H1 (cell line): Measurements from ENCODE around the gene CEP350. TPM values are rescaled to one million over a fixed set of nuclear protein-coding genes. Genes with fewer than 3 reads are reported as not detected.

Source experiments
- CTCF ChIA-PET: fragments of 300-600 bp; sonication (Branson Sonifier 250); formaldehyde crosslinking; loops from one replicate; lab custom pipeline; 2021; ENCODE audit not compliant: partially characterized antibody; lab: Charles Lee
- POLR2A ChIA-PET: fragments of 300-600 bp; sonication (Branson Sonifier 250); formaldehyde crosslinking; loops from one replicate; lab custom pipeline; 2021; ENCODE audit warnings: inconsistent platforms; ENCODE audit not compliant: partially characterized antibody; lab: Charles Lee
- DNase-seq, 2 experiments: peaks; one replicate each; pipeline versions ENCODE4 v3.0.0 to v3.0.0-alpha.2; 2010 to 2022; ENCODE audit warnings: low spot score in 2 of 2, low read depth in 1 of 2, mixed read lengths in 1 of 2
- FAIRE-seq: peaks from 2 replicates; lab custom pipeline; 2011; peaks lifted over from hg19 to GRCh38; lab: Jason Lieb, UNC
- H2AFZ ChIP-seq: 2 replicates; pipeline ENCODE4 v1.8.1; 2012; ENCODE audit warnings: low read length, inconsistent platforms
- H2AK5ac ChIP-seq: 2 replicates; pipeline ENCODE4 v1.6.1; 2013; ENCODE audit warnings: low read depth, low read length
- H2BK120ac ChIP-seq: replicated peaks from 2 replicates; pipeline ENCODE3; 2013; ENCODE audit warnings: low read depth, low read length, inconsistent platforms
- H2BK12ac ChIP-seq: 2 replicates; pipeline ENCODE4 v1.6.1; 2013; ENCODE audit warnings: low read depth, low read length
- H2BK15ac ChIP-seq: 2 replicates; pipeline ENCODE4 v1.6.1; 2013; ENCODE audit warnings: low read length
- H2BK20ac ChIP-seq: 2 replicates; pipeline ENCODE4 v1.6.1; 2013; ENCODE audit warnings: low read length
- H2BK5ac ChIP-seq: 2 replicates; pipeline ENCODE4 v1.6.1; 2013; ENCODE audit warnings: low read depth, low read length
- H3K14ac ChIP-seq: 2 replicates; pipeline ENCODE4 v1.6.1; 2013; ENCODE audit warnings: inconsistent platforms; ENCODE audit not compliant: insufficient read length
- H3K18ac ChIP-seq: 2 replicates; pipeline ENCODE4 v1.6.1; 2013; ENCODE audit warnings: low read length; ENCODE audit errors: extremely low read depth
- H3K23ac ChIP-seq: 2 replicates; pipeline ENCODE4 v1.6.1; 2013; ENCODE audit warnings: inconsistent platforms; ENCODE audit not compliant: insufficient read length
- H3K23me2 ChIP-seq: 2 replicates; pipeline ENCODE4 v1.6.1; 2013; ENCODE audit warnings: low read depth, low read length
- H3K27ac ChIP-seq: 2 replicates; pipeline ENCODE4 v1.6.1; 2011; ENCODE audit warnings: low read depth, low read length, inconsistent platforms
- H3K27me3 ChIP-seq, 4 experiments: replicated peaks in 1 of 4; 1 replicate in 1 of 4; 2 replicates in 3 of 4; pipeline versions ENCODE4 v1.6.1 to v1.8.1; 2011 to 2013; ENCODE audit warnings: low read length in 3 of 4, mild to moderate bottlenecking in 3 of 4, inconsistent platforms in 2 of 4, mixed read lengths in 2 of 4, moderate library complexity in 1 of 4; ENCODE audit not compliant: control insufficient read depth in 3 of 4, insufficient read depth in 3 of 4; ENCODE audit errors: extremely low read depth in 1 of 4
- H3K36me3 ChIP-seq, 4 experiments: 2 replicates each; pipeline versions ENCODE4 v1.6.1 to v1.8.1; 2011 to 2013; ENCODE audit warnings: mild to moderate bottlenecking in 4 of 4, low read length in 3 of 4, moderate library complexity in 2 of 4, control low read depth in 1 of 4, inconsistent platforms in 1 of 4; ENCODE audit not compliant: insufficient read depth in 4 of 4, control insufficient read depth in 2 of 4
- H3K4ac ChIP-seq: replicated peaks from 2 replicates; pipeline ENCODE3; 2013; ENCODE audit warnings: low read length, low read depth, mixed read lengths, inconsistent platforms; ENCODE audit not compliant: insufficient read length
- H3K4me1 ChIP-seq, 4 experiments: replicated peaks in 1 of 4; 1 replicate in 1 of 4; 2 replicates in 3 of 4; pipeline versions ENCODE4 v1.6.1 to v1.8.1; 2011 to 2013; ENCODE audit warnings: low read length in 3 of 4, inconsistent platforms in 2 of 4, mixed read lengths in 1 of 4; ENCODE audit not compliant: insufficient read depth in 4 of 4, control insufficient read depth in 3 of 4
- H3K4me2 ChIP-seq, 2 experiments: 2 replicates each; pipeline versions ENCODE4 v1.6.1 to v1.8.1; 2011 to 2013; ENCODE audit warnings: low read depth in 2 of 2, low read length in 2 of 2, control low read depth in 1 of 2, inconsistent platforms in 1 of 2, mild to moderate bottlenecking in 1 of 2; ENCODE audit not compliant: insufficient read depth in 1 of 2
- H3K4me3 ChIP-seq, 4 experiments: fragments of 200-600, 300-600 bp in 1 of 4; sonication (generic), shearing (Covaris generic), sonication (Bioruptor Twin) in 1 of 4; 2 replicates each; pipeline versions ENCODE4 v1.5.1 to v1.8.1; 2011 to 2016; ENCODE audit warnings: low read length in 4 of 4, low read depth in 3 of 4, control low read depth in 2 of 4, inconsistent platforms in 2 of 4, mild to moderate bottlenecking in 2 of 4, mixed read lengths in 1 of 4, moderate library complexity in 1 of 4; ENCODE audit not compliant: insufficient read depth in 2 of 4; ENCODE audit errors: extremely low read depth in 1 of 4
- H3K56ac ChIP-seq: replicated peaks from 2 replicates; pipeline ENCODE3; 2013; ENCODE audit warnings: low read depth, mild to moderate bottlenecking, mixed read lengths, low read length, inconsistent platforms; ENCODE audit not compliant: insufficient read length
- H3K79me1 ChIP-seq: 2 replicates; pipeline ENCODE4 v1.6.1; 2013; ENCODE audit warnings: low read depth, low read length, control low read depth
- H3K79me2 ChIP-seq, 2 experiments: 2 replicates each; pipeline versions ENCODE4 v1.6.1 to v1.8.1; 2012 to 2013; ENCODE audit warnings: low read length in 2 of 2, mild to moderate bottlenecking in 2 of 2, inconsistent platforms in 1 of 2; ENCODE audit not compliant: insufficient read depth in 2 of 2, control insufficient read depth in 1 of 2
- H3K9ac ChIP-seq, 4 experiments: replicated peaks in 1 of 4; 1 replicate in 1 of 4; 2 replicates in 3 of 4; pipeline versions ENCODE4 v1.6.1 to v1.8.1; 2011 to 2013; ENCODE audit warnings: low read depth in 3 of 4, low read length in 3 of 4, control low read depth in 2 of 4, mild to moderate bottlenecking in 2 of 4, moderate library complexity in 2 of 4, inconsistent platforms in 1 of 4; ENCODE audit errors: extremely low read depth in 1 of 4
- H3K9me3 ChIP-seq, 2 experiments: 2 replicates each; pipeline versions ENCODE4 v1.6.1 to v1.8.1; 2012 to 2013; ENCODE audit warnings: mild to moderate bottlenecking in 2 of 2, moderate library complexity in 2 of 2, control low read depth in 1 of 2, inconsistent platforms in 1 of 2, low read depth in 1 of 2, low read length in 1 of 2, mixed read lengths in 1 of 2; ENCODE audit not compliant: insufficient read depth in 2 of 2
- H4K20me1 ChIP-seq, 2 experiments: replicated peaks in 1 of 2; 2 replicates each; pipeline versions ENCODE3 to v1.8.1; 2011 to 2013; ENCODE audit warnings: inconsistent platforms in 2 of 2, low read length in 2 of 2, mild to moderate bottlenecking in 1 of 2; ENCODE audit not compliant: insufficient read depth in 2 of 2, control insufficient read depth in 1 of 2
- H4K5ac ChIP-seq: 2 replicates; pipeline ENCODE4 v1.6.1; 2013; ENCODE audit warnings: low read length, low read depth, mixed read lengths, inconsistent platforms; ENCODE audit not compliant: insufficient read length
- H4K8ac ChIP-seq: 2 replicates; pipeline ENCODE4 v1.8.0; 2013; ENCODE audit warnings: mild to moderate bottlenecking, moderate library complexity, low read length, inconsistent platforms; ENCODE audit not compliant: insufficient read depth; ENCODE audit errors: extremely low read depth
- H4K91ac ChIP-seq: replicated peaks from 2 replicates; pipeline ENCODE3; 2013; ENCODE audit warnings: low read length, mixed read lengths, inconsistent platforms; ENCODE audit not compliant: insufficient read length
- ATF3 ChIP-seq: IDR thresholded peaks from 2 replicates; pipeline ENCODE4 v1.6.1; 2011; ENCODE audit warnings: low read depth, mild to moderate bottlenecking, low read length; ENCODE audit not compliant: insufficient read depth
- FOSL1 ChIP-seq: IDR thresholded peaks from 2 replicates; pipeline ENCODE4 v1.6.1; 2011; ENCODE audit warnings: mild to moderate bottlenecking, low read depth, low read length, moderate library complexity; ENCODE audit not compliant: insufficient read depth
- HDAC2 ChIP-seq, 2 experiments: fragments of 300-600 bp in 1 of 2; sonication (generic) in 1 of 2; IDR thresholded peaks; 2 replicates each; pipeline ENCODE4 v1.6.1; 2011 to 2012; ENCODE audit warnings: low read depth in 2 of 2, low read length in 2 of 2, mild to moderate bottlenecking in 2 of 2, moderate library complexity in 2 of 2, borderline replicate concordance in 1 of 2, inconsistent platforms in 1 of 2
- JUND ChIP-seq: IDR thresholded peaks from 2 replicates; pipeline ENCODE4 v1.6.1; 2011; ENCODE audit warnings: mild to moderate bottlenecking, improper control_type of control experiment, low read length
- POLR2AphosphoS5 ChIP-seq: IDR thresholded peaks from 2 replicates; pipeline ENCODE4 v1.6.1; 2011; ENCODE audit warnings: low read depth, low read length
- WGBS, 2 experiments: shearing (Covaris generic) in 1 of 2; methylation state at CpG; one replicate each; pipeline versions ENCODE4 v1.1.6 to v1.1.7; 2013 to 2015; ENCODE audit warnings: low lambda C conversion rate in 2 of 2, mixed read lengths in 2 of 2, inconsistent platforms in 1 of 2, low coverage in 1 of 2, missing lambda C conversion rate in 1 of 2; ENCODE audit not compliant: insufficient replicate concordance in 2 of 2, insufficient coverage in 1 of 2, insufficient read length in 1 of 2; ENCODE audit errors: extremely low coverage in 1 of 2, missing lambda C conversion rate in 1 of 2; 5-methylcytosine and 5-hydroxymethylcytosine counted together
- polyA plus RNA-seq, 7 experiments: library from polyadenylated mRNA; depleted of rRNA in 3 of 7; stranded (reverse) in 5 of 7; unstranded in 2 of 7; fragments of >200 nt in 5 of 7; fragments of 200-250 nt in 2 of 7; gene quantifications; 1 replicate in 5 of 7; 2 replicates in 1 of 7; 4 replicates in 1 of 7; pipeline versions ENCODE4 v1.2.1 to v1.2.3, GENCODE V29; 2011 to 2013; ENCODE audit warnings: missing spikeins in 2 of 7, mixed read lengths in 2 of 7
- total RNA-seq: library from RNA; stranded (reverse); fragmentation: NEBNext Ultra II Directional; extraction: Animal tissue kit (Norgen Biotek cat#: 25700); gene quantifications from 2 replicates; pipeline ENCODE4 v1.2.1, GENCODE V29; 2021

CEP350 gene
- total and polyA plus RNA-seq, 2 of the 8 experiments (the other 6 are each of a cell fraction or from before 2014, with no cell fraction given) = 5.6 to 39.4 TPM

- Histone ChIP-seq H2BK15ac (no peak overlapping the region), H3K23me2 (no peaks in the 10 kb centered on the region), H2BK12ac (no peak overlapping the region), H3K4me1 (no peaks in the 10 kb centered on the region), H4K8ac (no peak overlapping the region), H4K5ac (no peak overlapping the region), H3K79me2 (no peaks in the 10 kb centered on the region), H3K79me1 (no peaks in the 10 kb centered on the region), H3K4ac (no peak overlapping the region), H3K4me2 (no peak overlapping the region), H3K23ac (no peak overlapping the region), H3K4me3 (no peak overlapping the region), H3K9ac (no peak overlapping the region), H2BK5ac (no peak overlapping the region), H3K9me3 (no peaks in the 10 kb centered on the region), H4K20me1 (no peaks in the 10 kb centered on the region), H2AFZ (no peak overlapping the region), H3K27ac (no peak overlapping the region), H2BK20ac (no peak overlapping the region), H3K14ac (no peak overlapping the region), H2BK120ac (no peak overlapping the region), H4K91ac (no peak overlapping the region), H3K27me3 (no peaks in the 10 kb centered on the region), H3K56ac (no peak overlapping the region), H3K18ac (no peak overlapping the region), H2AK5ac (no peak overlapping the region), H3K36me3 (peaks cover 0 to 28% (median 9%) of the 10 kb centered on the region in 4 experiments; a peak in 6 of 8 replicates)
- 91% methylated on average over 6 of the region's 6 CpGs; no CpG with 5 or more reads in 1 of the 2 experiments for WGBS, 2 experiments
- no peak for FAIRE-seq
- TF ChIP-seq POLR2AphosphoS5 = no peak
- TF ChIP-seq FOSL1 = no peak
- no peak for TF ChIP-seq ATF3
- TF ChIP-seq HDAC2 (IDR thresholded peaks at IDR 0.05; ENCODE audit: borderline replicate concordance in 1 of 2, low read depth in 2 of 2, low read length in 2 of 2) = no peak
- TF ChIP-seq JUND = no peak
- POLR2A ChIA-PET = no interaction called here
- CTCF ChIA-PET = interaction anchor here (0.7 to 2.7 kb wide), 3 partner anchors 9 to 110 kb away, joined by 3 to 7 read pairs (median 3); no protein-coding TSS in a partner anchor
- no peak for DNase-seq
These were observed 115.7 kb downstream of the CEP350 start for GRCh38 chr1:180070286-180070685.
